ENCODE measurements around the gene SLC23A3.
A peak's percentile ranks its signal among the peaks of the same experiment; 100 is the strongest.

Gene SLC23A3

GRCh38 chr2:219140722-219141121 lies 29.1 kb downstream of the SLC23A3 start:
- no peak for DNase-seq

DNA sequence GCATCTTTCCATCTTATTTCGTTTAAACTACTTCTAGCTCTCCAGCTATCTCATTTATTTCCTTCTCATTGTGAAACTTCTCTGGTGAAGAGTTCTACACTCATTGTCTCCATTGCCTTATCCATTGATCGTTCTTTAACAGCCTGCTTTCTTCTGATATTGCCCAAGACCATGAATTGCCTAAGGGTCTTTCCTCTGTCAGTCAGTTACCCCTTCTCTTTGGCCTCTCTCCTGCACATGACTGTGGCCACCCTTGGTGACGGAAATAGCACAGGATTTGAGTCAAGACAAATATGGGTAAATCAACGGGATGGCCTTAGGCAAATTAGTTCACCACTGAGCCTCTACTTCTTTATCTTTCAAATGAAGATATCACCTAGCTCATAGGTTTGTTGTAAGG lies 35.9 kb downstream of the SLC23A3 start:
- no peak for DNase-seq

DNA sequence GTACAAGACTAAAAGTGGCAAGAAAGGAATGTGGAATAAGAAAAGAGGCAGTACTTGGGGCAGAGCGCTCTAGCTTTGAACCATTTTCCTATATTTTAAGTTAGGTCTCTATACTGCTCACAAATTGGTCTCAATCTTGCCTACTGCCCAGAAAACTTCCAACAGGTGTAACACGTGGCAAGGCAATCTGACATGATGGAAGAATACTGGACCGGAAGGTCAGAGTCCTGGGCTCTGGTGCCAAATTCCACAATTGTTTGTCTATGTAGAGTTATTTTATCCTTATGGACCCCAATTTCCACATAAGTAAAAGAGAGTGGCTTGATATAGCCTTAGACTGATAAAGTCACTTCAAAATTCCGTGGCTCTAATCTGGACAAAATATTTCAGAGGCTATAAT lies 38.1 kb downstream of the SLC23A3 start:
- DNase-seq, result no peak

- no peak for DNase-seq
These were observed 38.5 kb downstream of the SLC23A3 start for GRCh38 chr2:219131327-219131726.

DNA sequence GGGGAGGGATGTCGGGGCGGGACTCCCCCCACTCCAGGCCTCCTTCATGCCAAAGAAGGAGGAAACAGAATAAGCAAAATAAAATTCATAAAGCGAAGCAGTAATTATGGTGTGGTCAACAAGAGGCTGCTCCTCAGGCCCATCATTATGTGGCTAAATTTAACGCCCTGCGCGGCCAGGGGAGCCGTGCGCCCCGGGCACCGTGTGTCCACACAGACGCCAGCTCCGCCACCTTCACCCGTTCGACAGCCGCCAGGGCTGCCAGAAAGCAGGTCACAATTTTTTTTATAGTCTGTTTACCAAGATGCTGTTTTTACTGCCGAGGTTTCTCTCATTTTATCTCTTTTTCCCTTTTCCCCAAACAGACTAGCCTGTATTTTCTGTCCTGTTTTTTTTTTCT lies 40.2 kb downstream of the SLC23A3 start:
- no peak for DNase-seq

DNA sequence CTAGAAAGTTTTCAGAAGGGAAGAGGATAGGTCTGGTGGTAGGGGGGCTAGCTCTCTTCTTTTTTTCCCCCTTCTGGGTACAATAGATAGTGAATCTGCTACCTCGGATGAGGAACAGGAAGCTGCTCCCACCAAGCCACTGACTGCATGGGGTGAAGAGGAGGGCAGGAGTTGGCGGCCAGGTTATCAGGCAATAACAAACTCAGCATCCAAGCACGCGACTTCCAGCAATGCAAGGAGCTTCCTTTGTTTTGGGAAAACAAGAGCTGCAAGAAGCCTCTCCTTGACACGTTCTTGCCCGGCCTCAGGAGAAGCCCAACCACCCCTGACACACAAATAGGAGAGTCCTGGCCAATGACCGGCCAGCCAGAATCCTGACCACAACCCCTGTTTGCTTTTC lies 41.4 kb downstream of the SLC23A3 start:
- no peak for DNase-seq

- DNase-seq, result no peak
These were observed 42.7 kb downstream of the SLC23A3 start for GRCh38 chr2:219127037-219127635.

GRCh38 chr2:219126555-219126954 lies 43.3 kb downstream of the SLC23A3 start:
- DNase-seq, result no peak

DNA sequence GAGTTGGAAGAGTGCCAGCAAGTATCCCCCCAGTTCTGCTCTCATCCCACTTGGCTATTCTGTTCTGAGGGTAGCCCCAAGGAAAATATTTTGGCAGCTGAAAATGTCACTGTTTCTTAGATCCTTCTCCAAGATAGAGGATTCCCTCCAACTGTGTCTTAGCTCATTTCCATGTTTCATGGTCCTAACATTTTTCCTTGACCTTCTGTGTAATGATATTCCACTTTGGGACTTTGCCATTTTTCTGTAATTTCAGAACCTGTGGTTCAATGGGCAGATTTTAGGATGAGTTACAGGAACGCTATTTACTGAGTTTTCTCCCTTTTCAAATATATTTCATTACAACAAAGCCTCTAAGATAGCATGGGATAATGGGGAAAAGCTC lies 44.0 kb downstream of the SLC23A3 start:
- no peak for DNase-seq

DNA sequence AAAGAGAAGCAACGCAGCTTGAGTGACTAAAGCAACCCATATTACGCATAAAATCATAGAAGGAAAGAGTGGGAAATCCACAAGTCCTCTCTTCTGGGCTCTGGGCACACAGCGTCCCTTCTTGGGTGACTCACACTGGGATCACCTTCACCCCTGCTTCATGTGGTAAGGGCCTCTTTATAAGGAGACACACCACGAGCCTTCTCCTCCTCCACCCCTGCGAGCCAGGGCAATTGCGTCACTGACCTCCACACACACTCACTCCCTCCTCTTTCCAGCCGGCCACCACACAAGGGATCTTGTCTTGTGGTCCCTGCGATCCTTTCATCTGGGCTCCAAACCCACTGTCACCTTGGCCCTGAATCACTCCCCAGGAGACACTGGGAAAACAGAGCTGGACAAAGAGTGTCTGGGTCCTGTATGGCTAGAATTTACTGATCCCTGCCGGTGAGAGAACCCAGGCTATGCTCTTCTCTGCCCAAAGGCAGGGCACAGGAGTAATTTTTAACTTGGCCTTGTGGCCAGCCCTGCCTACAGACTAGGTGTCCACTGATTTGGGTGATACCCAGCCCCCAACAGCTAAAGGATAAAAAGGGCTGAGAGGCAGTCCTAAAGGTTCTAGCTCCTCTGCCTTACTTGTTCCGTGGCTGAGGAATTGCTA lies 44.5 kb downstream of the SLC23A3 start:
- no peak for DNase-seq

GRCh38 chr2:219124381-219125110 lies 45.3 kb downstream of the SLC23A3 start:
- no peak for DNase-seq

- DNase-seq, result no peak
These were observed 46.3 kb downstream of the SLC23A3 start for GRCh38 chr2:219123356-219124135.

- no peak for DNase-seq
These were observed 47.4 kb downstream of the SLC23A3 start for GRCh38 chr2:219122202-219122980.

- DNase-seq, result no peak
These were observed 49.7 kb downstream of the SLC23A3 start for GRCh38 chr2:219120082-219120481.

GRCh38 chr2:219119422-219120043 lies 50.3 kb downstream of the SLC23A3 start:
- DNase-seq, result peak; percentile 82

DNA sequence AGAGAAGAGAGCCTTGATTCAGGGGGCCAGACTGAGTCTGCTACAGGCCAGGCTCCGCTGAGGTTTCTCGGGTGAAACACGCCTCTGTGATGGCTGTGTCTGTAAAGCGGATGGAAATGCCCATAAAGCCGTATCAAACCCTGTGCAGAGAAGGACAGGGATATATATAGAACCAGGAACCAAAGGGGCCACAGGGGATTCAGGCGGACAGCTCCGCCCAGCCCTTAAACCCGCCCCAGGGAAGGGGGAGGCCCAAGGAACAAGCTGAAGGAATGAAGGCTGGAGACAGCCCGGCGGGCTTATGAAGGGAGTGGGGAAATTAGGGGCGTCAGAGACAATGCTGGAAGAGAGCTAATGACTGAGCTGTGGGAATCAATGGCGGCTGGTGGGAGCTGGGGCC lies 51.3 kb downstream of the SLC23A3 start:
- DNase-seq, result no peak

DNA sequence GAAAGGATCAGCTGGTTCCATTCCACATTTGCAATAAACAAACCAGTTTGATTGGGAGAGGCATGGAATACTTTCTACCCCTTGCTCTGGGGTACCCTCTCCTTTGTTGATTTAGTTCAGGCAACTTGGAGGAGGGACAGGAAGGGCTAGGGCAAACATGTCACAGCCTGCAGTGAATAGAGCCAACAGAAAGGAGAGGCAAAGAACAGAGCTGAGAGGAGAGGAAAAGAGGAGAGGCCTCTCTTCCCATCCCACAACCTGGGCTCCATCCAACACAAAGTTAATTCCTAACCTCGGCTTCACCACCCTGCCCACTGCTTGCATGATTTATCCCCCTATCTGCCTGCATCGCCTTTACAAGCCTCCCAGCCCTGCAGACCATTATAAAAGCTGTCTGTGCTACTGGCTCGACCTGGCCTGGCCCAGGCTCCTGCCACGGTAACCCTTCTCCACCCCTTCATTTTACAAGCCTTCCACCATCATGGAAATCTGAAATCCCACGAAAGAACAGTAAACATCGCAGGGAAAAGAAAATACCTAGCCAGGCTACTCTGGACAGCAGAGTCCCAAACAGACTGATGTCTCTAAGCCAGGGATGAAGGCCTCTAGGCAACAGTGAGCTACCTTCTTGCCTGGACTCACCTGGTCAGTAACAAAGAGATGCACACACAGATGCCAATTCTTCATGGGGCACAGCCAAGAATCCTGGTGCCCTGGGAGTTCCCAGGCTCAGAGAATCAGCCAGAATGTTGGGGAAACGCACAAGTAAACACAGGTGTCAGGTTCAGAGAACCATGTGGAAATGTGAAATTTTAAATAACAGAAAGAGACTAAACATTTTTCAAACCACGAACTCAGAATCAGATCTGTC lies 52.8 kb downstream of the SLC23A3 start:
- no peak for DNase-seq

- DNase-seq, result no peak
These were observed 57.0 kb downstream of the SLC23A3 start for GRCh38 chr2:219112651-219113338.

- DNase-seq, result no peak
These were observed 57.8 kb downstream of the SLC23A3 start for GRCh38 chr2:219112062-219112406.
